Spleen (tissue), 7 donors: ENCODE measurements around the gene LONRF3.

Source experiments
- POLR2A ChIP-seq, 3 donors: fragments of 450-650 bp; IDR thresholded peaks; one replicate each; pipeline ENCODE4 v1.5.1; 2017; ENCODE audit warnings: antibody characterized with exemption in 3 of 3, mild to moderate bottlenecking in 1 of 3
- TF ChIP-seq, protein P1 (sequence below), 11 experiments: fragments of 200-600 bp in 7 of 11; fragments of 450-650 bp in 4 of 11; sonication (generic) in 4 of 11; IDR thresholded peaks in 8 of 11; conservative IDR thresholded peaks in 3 of 11; 1 replicate in 7 of 11; 2 replicates in 4 of 11; pipeline versions ENCODE4 v1.4.0 to v1.8.0; 2016 to 2021; ENCODE audit warnings: antibody characterized with exemption in 11 of 11, inconsistent platforms in 4 of 11, mild to moderate bottlenecking in 1 of 11
- donor health status: DM: no; HTN: no; CAD: no; lungs with moderate emphysema.
- donor health status: DM: no; HTN: no; CAD: no.
- donor health status: DM: no; HTN: no; CAD: no.

DNA sequence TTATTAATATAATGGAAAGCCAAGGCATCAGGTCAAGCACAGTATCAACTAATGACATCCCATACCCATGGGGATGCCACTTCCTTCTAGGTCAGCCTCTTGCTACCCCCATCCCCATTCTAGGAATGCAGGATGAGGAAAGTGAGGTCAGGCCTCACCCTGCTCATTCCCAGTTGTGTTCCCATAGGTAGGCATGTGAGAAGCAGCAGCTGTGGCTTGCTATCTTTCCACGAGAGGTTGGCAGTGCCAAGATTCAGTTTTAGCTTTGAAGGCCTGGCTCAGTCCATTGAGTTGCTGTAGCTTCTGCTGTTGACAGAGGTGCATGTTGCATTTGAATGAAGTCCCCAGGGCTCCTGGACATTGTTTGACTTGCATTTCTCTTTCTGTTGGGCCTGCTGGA lies 15.5 kb downstream of the LONRF3 start:
- no peak for TF ChIP-seq POLR2A (IDR thresholded peaks at IDR 0.05)
- TF ChIP-seq, protein P1, sequence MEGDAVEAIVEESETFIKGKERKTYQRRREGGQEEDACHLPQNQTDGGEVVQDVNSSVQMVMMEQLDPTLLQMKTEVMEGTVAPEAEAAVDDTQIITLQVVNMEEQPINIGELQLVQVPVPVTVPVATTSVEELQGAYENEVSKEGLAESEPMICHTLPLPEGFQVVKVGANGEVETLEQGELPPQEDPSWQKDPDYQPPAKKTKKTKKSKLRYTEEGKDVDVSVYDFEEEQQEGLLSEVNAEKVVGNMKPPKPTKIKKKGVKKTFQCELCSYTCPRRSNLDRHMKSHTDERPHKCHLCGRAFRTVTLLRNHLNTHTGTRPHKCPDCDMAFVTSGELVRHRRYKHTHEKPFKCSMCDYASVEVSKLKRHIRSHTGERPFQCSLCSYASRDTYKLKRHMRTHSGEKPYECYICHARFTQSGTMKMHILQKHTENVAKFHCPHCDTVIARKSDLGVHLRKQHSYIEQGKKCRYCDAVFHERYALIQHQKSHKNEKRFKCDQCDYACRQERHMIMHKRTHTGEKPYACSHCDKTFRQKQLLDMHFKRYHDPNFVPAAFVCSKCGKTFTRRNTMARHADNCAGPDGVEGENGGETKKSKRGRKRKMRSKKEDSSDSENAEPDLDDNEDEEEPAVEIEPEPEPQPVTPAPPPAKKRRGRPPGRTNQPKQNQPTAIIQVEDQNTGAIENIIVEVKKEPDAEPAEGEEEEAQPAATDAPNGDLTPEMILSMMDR (IDR thresholded peaks at IDR 0.05 in 8 of 11, conservative IDR thresholded peaks at IDR 0.05 in 3 of 11) = no peak
